ENCODE results near the gene NRAP. TPM values are rescaled to one million over a fixed set of nuclear protein-coding genes. Genes with fewer than 3 reads are reported as not detected.

The NRAP gene
- total and polyA plus RNA-seq, 4 donors, result 0.05 to 0.13 (median 0.10) TPM

GRCh38 chr10:113680190-113681111 lies 16.6 kb upstream of the NRAP start:
- TF ChIP-seq EGR1 (IDR thresholded peaks at IDR 0.05; ENCODE audit: low read depth in 2 of 2) (no peak), RXRA (IDR thresholded peaks at IDR 0.05) (peak in 1 of 2 donors; percentile 3), HNF4A (conservative IDR thresholded peaks at IDR 0.05) (peak; percentile 5 to 29), GABPA (IDR thresholded peaks at IDR 0.05 in 1 of 2, conservative IDR thresholded peaks at IDR 0.05 in 1 of 2) (no peak), CTCF (IDR thresholded peaks at IDR 0.05; ENCODE audit: low read depth, low read length, missing input control) (no peak), ZBTB33 (IDR thresholded peaks at IDR 0.05) (no peak), FOXA2 (IDR thresholded peaks at IDR 0.05) (no peak), JUND (IDR thresholded peaks at IDR 0.05) (peak; percentile 51 to 58), NR2F2 (IDR thresholded peaks at IDR 0.05) (no peak), RAD21 (IDR thresholded peaks at IDR 0.05) (no peak), HNF4G (IDR thresholded peaks at IDR 0.05) (no peak), MAX (IDR thresholded peaks at IDR 0.05) (no peak), SP1 (IDR thresholded peaks at IDR 0.05) (peak; percentile 5), REST (IDR thresholded peaks at IDR 0.05) (no peak), TAF1 (conservative IDR thresholded peaks at IDR 0.05) (no peak), ATF3 (IDR thresholded peaks at IDR 0.05) (no peak), FOXA1 (IDR thresholded peaks at IDR 0.05) (no peak), YY1 (IDR thresholded peaks at IDR 0.05) (no peak)
- 2% methylated on average over 28 of the region's 28 CpGs for WGBS
- peak overlapping the region; percentile 21 to 97 for H3K9ac ChIP-seq (ENCODE audit: low read depth in 1 of 2, low read length in 2 of 2)
- peaks cover 0 to 3% (median 0%) of the 10 kb centered on the region in 4 donors for H3K36me3 ChIP-seq (ENCODE audit: control insufficient read depth in 4 of 4, insufficient read depth in 3 of 4, low read depth in 1 of 4, low read length in 3 of 4)
- H3K27ac ChIP-seq (ENCODE audit: low read depth in 1 of 2, low read length in 2 of 2), result peak overlapping the region; percentile 84 to 99
- peaks cover 4 to 28% (median 7%) of the 10 kb centered on the region in 4 donors for H3K4me1 ChIP-seq (ENCODE audit: control insufficient read depth in 4 of 4, insufficient read depth in 4 of 4, low read length in 3 of 4)
- H3K27me3 ChIP-seq (ENCODE audit: control insufficient read depth in 4 of 4, insufficient read depth in 4 of 4, low read length in 3 of 4), result no peaks in the 10 kb centered on the region
- H3K4me3 ChIP-seq (ENCODE audit: low read depth in 1 of 3, low read length in 3 of 3), result peak overlapping the region; percentile 77 to 95 (median 79)
- H3K9me3 ChIP-seq (ENCODE audit: control insufficient read depth in 4 of 4, low read length in 3 of 4), result no peaks in the 10 kb centered on the region
- peak; percentile 43 for DNase-seq (ENCODE audit: low spot score)

Data from liver (tissue), 9 donors.